Gastrocnemius medialis (tissue), 4 donors: ENCODE data around the gene HLCS. TPM values are rescaled to one million over a fixed set of nuclear protein-coding genes. Genes with fewer than 3 reads are reported as not detected.

ENCODE experiments used
- ATAC-seq, 2 donors: fragments of 150-250 bp; one replicate each; pipeline ENCODE4 v1.9.1; 2016
- DNase-seq, 2 donors: peaks; one replicate each; pipeline ENCODE4 v3.0.0-alpha.2; 2019
- H3K27ac ChIP-seq, 4 donors: fragments of 200-600 bp; sonication (generic); 1 replicate in 1 of 4; 2 replicates in 3 of 4; pipeline ENCODE4 v1.5.1; 2016 to 2018; ENCODE audit warnings: mild to moderate bottlenecking in 2 of 4, moderate library complexity in 1 of 4
- H3K27me3 ChIP-seq, 3 donors: fragments of 200-600 bp; sonication (generic) in 2 of 3; 1 replicate in 1 of 3; 2 replicates in 2 of 3; pipeline versions ENCODE4 v1.5.1 to v1.6.0; 2016 to 2019; ENCODE audit warnings: mild to moderate bottlenecking in 1 of 3, moderate library complexity in 1 of 3
- H3K36me3 ChIP-seq, 2 donors: fragments of 200-600 bp; sonication (generic) in 1 of 2; one replicate each; pipeline ENCODE4 v1.5.1; 2017 to 2018
- H3K4me1 ChIP-seq, 2 donors: fragments of 200-600 bp; sonication (generic) in 1 of 2; one replicate each; pipeline ENCODE4 v1.5.1; 2016 to 2017; ENCODE audit warnings: mild to moderate bottlenecking in 2 of 2
- H3K4me3 ChIP-seq, 4 donors: fragments of 200-600 bp; sonication (generic) in 3 of 4; 1 replicate in 1 of 4; 2 replicates in 3 of 4; pipeline ENCODE4 v1.5.1; 2016 to 2019; ENCODE audit warnings: mild to moderate bottlenecking in 2 of 4
- H3K9me3 ChIP-seq, 3 donors: fragments of 200-600 bp; sonication (generic) in 2 of 3; 1 replicate in 1 of 3; 2 replicates in 2 of 3; pipeline ENCODE4 v1.5.1; 2016 to 2019
- POLR2A ChIP-seq, 2 donors: fragments of 450-650 bp; IDR thresholded peaks; one replicate each; pipeline ENCODE4 v1.6.1; 2017; ENCODE audit warnings: antibody characterized with exemption in 2 of 2, mild to moderate bottlenecking in 2 of 2, moderate library complexity in 2 of 2
- in situ Hi-C, 4 donors: fragments of 200-750 bp; cut with MboI; loops; one replicate each; pipeline versions ENCODE4 v1.15.0 to v1.8.0; 2017; ENCODE audit warnings: low sequenced_read_pairs in 4 of 4
- intact Hi-C: fragments of 100-400 bp; cut with DNase I; formaldehyde crosslinking; loops from one replicate; pipeline ENCODE4 v1.15.1; 2023; ENCODE audit warnings: low total_unique reads
- total RNA-seq, 4 donors: library from RNA; depleted of rRNA; stranded (reverse); fragments of >200 nt; gene quantifications; one replicate each; pipeline versions ENCODE4 v1.1.0 to v1.2.3, GENCODE V29; 2016
- TF ChIP-seq, protein P1 (sequence below), 5 experiments: fragments of 450-650 bp in 3 of 5; fragments of 200-600 bp in 2 of 5; sonication (generic) in 2 of 5; IDR thresholded peaks in 4 of 5; conservative IDR thresholded peaks in 1 of 5; 1 replicate in 4 of 5; 2 replicates in 1 of 5; pipeline ENCODE4 v1.5.1; 2016 to 2019; ENCODE audit warnings: antibody characterized with exemption in 5 of 5, mild to moderate bottlenecking in 3 of 5, moderate library complexity in 3 of 5

The HLCS gene
- total RNA-seq, result 10 to 100 TPM; 10.6 to 18.4 (median 15.4) TPM

DNA sequence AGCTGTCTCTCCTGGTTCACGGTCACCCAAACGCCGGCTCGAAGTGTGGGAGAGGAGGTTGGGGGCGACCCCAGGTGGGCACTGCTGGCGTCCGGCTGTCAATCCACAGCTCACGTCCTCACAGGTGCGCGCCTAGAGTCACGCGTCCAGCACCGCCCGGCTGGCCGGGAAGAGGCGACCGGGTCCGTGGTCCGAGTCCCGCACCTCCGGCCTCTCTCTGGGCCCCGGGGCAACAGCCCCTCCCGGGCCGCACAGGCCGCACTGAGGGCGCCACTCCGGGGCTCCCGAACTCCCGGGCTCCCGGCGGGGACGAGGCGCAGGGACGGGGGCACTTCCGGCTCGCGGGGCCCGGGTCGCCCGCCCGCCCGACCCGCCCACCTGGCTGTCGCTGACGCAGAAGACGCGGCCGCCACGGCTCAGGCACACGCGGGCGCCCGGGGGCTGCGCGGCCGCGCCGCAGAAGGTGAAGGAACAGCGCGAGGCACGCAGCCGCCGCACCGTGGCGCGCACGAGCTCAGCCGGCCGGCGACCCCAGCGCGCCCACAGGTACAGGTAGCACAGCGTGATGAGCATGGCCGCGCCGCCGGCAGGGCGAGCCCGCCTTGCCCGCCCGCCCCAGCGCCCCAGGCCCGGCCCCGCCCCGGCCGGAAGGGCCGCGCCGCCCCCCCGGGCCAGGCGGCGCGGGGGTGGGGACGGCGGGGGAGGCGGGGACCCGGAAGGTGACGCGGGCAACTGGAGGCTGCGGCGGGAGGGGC, at the start of gene HLCS:
TSS of gene HLCS (minus strand) at position 604 of the 755 bp plus-strand sequence. CDS start at position 573, 31 bp downstream.
- Histone ChIP-seq H3K27me3 (no peaks in the 10 kb centered on the region), H3K27ac (peak within 1 kb of the TSS; percentile 73 to 89 (median 84)), H3K4me1 (peaks cover 9 to 23% of the 10 kb centered on the region in 2 donors), H3K36me3 (peaks cover 0 to 4% of the 10 kb centered on the region in 2 donors), H3K9me3 (no peaks in the 10 kb centered on the region), H3K4me3 (peak within 1 kb of the TSS; percentile 65 to 78 (median 70))
- peak in 1 of 2 donors; percentile 67 for TF ChIP-seq POLR2A (IDR thresholded peaks at IDR 0.05)
- TF ChIP-seq, protein P1, sequence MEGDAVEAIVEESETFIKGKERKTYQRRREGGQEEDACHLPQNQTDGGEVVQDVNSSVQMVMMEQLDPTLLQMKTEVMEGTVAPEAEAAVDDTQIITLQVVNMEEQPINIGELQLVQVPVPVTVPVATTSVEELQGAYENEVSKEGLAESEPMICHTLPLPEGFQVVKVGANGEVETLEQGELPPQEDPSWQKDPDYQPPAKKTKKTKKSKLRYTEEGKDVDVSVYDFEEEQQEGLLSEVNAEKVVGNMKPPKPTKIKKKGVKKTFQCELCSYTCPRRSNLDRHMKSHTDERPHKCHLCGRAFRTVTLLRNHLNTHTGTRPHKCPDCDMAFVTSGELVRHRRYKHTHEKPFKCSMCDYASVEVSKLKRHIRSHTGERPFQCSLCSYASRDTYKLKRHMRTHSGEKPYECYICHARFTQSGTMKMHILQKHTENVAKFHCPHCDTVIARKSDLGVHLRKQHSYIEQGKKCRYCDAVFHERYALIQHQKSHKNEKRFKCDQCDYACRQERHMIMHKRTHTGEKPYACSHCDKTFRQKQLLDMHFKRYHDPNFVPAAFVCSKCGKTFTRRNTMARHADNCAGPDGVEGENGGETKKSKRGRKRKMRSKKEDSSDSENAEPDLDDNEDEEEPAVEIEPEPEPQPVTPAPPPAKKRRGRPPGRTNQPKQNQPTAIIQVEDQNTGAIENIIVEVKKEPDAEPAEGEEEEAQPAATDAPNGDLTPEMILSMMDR (IDR thresholded peaks at IDR 0.05 in 4 of 5, conservative IDR thresholded peaks at IDR 0.05 in 1 of 5), result peak in 3 of 5 experiments; percentile 11 to 47 (median 21)
- ATAC-seq, result peak; percentile 70 to 75
- intact Hi-C loops (loop anchor here (1.0 to 10.0 kb wide), 2 partner anchors 24 to 119 kb away; no protein-coding TSS in a partner anchor), in situ Hi-C loops (no loop called here)
- peak; percentile 17 to 60 for DNase-seq

DNA sequence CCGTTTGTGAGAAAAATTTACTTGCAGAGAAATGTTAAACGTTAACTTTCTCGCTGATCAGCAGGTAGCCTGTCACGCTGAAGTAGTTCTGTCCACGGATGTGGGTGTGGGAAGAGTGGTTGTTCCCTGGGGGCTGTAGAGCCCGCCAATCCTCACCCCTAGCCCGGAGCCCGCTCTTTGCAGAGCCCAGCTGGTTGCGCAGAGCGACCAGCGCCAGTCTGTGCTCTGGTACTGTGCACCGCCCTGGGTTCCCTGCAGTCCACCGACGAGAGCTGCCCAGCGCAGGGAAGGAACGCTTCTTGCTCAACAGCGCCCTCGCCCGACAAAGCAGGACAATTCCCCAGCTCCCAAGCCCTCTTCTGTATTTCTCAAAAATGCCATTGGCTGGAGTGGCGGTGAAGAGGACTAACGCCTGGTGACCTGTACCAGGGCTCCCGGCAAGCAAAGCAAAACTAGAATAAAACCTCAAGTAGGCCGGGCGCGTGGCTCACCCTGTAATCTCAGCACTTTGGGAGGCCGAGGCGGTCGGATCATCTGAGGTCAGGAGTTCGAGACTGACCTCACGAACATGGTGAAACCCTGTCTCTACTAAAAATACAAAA, 43.4 kb upstream of the HLCS start:
- intact Hi-C loops, result loop anchor here (1.0 to 5.0 kb wide), 2 partner anchors 20 to 73 kb away; no protein-coding TSS in a partner anchor
- TF ChIP-seq, protein P1 (IDR thresholded peaks at IDR 0.05 in 4 of 5, conservative IDR thresholded peaks at IDR 0.05 in 1 of 5), result peak; percentile 61 to 84 (median 73)
- no peak for TF ChIP-seq POLR2A (IDR thresholded peaks at IDR 0.05)

DNA sequence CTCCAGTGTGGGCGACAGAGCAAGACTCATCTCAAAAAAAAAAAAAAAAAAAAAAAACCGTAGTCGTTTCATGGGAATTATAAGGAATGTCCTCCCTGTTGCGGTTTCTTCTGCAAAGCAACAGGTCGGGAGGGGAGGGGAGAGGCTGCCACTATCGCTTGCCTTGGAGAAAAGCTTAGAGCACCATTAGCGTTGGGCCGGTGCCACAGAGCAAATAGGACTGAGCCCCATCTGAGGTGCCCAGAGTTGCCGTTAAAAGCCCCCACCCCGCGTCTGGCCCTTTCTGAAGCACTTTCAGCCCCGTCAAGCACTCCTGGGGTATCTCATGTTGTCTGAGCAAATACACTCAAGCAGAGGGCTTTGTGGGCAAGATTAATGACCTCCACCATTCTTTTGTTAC, 42.3 kb upstream of the HLCS start:
- intact Hi-C loops, result no loop called here
- H3K36me3 ChIP-seq, result no peaks in the 10 kb centered on the region
- H3K9me3 ChIP-seq, result no peaks in the 10 kb centered on the region
- H3K27ac ChIP-seq, result no peak overlapping the region
- peaks cover 25 to 34% (median 32%) of the 10 kb centered on the region in 3 donors for H3K27me3 ChIP-seq
- H3K4me3 ChIP-seq, result no peak overlapping the region
- DNase-seq (no peak), ATAC-seq (no peak)
- in situ Hi-C loops, result no loop called here
- TF ChIP-seq, protein P1 (IDR thresholded peaks at IDR 0.05 in 4 of 5, conservative IDR thresholded peaks at IDR 0.05 in 1 of 5), result no peak
- TF ChIP-seq POLR2A (IDR thresholded peaks at IDR 0.05), result no peak
- H3K4me1 ChIP-seq, result peaks cover 3 to 11% of the 10 kb centered on the region in 2 donors

More for the DNA sequence above, 43.4 kb upstream of the HLCS start:
- peak overlapping the region in 3 of 4 donors; percentile 23 to 40 (median 33) for H3K4me3 ChIP-seq
- peaks cover 3 to 11% of the 10 kb centered on the region in 2 donors for H3K4me1 ChIP-seq
- in situ Hi-C loops, result no loop called here
- ATAC-seq (peak; percentile 95 to 98), DNase-seq (peak; percentile 62 to 68)
- no peak overlapping the region for H3K27ac ChIP-seq
- peaks cover 25 to 34% (median 32%) of the 10 kb centered on the region in 3 donors for H3K27me3 ChIP-seq
- H3K36me3 ChIP-seq, result no peaks in the 10 kb centered on the region
- H3K9me3 ChIP-seq, result no peaks in the 10 kb centered on the region

DNA sequence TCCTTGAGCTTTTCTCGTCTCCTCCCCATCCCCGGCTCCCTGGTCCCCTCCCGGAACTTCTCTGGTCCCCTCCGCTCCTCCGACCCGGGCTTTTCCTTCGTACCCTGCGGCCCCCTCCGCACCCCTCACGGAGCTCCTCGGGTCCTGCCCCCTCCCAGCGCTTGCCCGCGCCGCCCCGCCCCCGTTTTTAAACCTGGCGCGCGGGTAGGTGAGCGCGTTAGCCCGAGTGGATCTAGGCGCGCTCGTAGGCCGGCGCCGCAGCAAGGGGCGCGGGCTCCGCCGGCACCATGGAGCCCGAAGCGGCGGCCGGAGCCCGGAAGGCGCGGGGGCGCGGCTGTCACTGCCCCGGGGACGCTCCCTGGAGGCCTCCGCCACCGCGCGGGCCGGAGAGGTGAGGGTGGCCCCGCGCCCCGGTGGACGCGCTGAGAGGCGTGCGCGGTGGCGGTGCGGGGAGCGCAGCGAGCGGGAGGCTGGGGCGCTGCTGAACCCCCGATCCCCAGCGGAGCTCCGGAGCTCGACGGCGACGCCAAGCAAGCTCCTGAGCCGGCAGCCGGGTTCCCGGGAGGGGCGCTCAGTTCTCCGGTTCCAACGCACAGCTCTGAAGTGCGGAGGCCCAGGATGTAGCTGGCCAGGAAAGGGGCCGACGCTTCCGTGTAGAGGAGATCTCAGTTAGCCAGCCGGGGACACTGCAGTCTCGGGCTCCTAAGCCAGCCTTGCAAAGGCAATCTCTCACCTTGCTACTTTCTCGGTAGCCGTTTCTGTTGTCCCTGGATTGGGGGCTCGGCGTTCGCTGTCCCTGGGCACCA, 40.2 kb upstream of the HLCS start, which contains the start of gene RIPPLY3:
TSS of gene RIPPLY3 (plus strand) at position 217 of the 806 bp plus-strand sequence. CDS start at position 288, 71 bp downstream.
- no peak for ATAC-seq
- no peak for TF ChIP-seq POLR2A (IDR thresholded peaks at IDR 0.05)
- TF ChIP-seq, protein P1 (IDR thresholded peaks at IDR 0.05 in 4 of 5, conservative IDR thresholded peaks at IDR 0.05 in 1 of 5), result no peak
- Histone ChIP-seq H3K27me3 (peaks cover 25 to 34% (median 32%) of the 10 kb centered on the region in 3 donors), H3K36me3 (no peaks in the 10 kb centered on the region), H3K27ac (no peak within 1 kb of the TSS), H3K4me3 (peak within 1 kb of the TSS; percentile 47 to 55 (median 51)), H3K9me3 (no peaks in the 10 kb centered on the region), H3K4me1 (peaks cover 3 to 11% of the 10 kb centered on the region in 2 donors)
- intact Hi-C loops, result no loop called here
- no peak for DNase-seq
- in situ Hi-C loops, result no loop called here
